Kidney capillary endothelial cell (primary cell): ENCODE results near the gene NINL.

Experiments
- DNase-seq: peaks from one replicate; pipeline ENCODE4 v3.0.0-alpha.2; 2018; ENCODE audit warnings: low spot score

Gene NINL

DNA sequence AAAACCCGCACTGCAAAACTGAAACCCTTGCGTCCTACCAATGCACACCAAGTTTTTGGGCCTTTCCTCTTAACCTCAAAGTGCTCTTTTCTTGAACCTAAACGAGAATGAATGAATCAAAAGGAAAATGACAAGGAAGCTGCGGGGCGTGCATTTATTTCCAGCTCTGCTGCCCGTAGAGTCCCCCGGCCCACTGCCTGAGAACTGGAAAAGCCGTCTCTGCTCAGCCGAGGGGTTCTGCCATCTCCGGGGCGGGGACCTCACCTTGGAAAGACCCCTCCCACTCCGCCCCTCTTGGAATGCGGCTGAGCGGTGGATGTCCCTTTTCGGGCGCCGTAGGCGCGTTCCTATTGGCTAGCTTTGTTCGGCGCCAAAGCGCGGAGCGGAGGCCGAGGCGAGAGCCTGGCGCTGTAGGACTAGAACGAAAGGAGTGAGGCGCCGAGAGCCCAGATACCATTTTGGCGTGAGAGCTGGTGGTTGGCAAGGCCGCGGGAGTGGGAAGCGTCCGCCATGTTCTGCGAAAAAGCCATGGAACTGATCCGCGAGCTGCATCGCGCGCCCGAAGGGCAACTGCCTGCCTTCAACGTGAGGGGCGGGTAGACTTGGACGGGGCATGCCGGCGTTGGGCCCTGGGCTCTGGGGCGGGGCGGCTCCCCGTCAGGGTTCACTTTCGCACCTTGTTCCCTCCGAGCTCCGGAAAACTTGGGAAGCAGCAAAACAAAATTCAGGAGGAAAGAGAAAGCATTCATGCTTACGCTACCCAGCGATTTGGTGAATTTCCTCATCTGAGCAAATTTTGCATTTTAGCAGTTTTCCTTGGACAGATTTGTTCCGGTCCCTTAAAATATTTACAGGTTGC is 177.8 kb downstream of the NINL start, which contains the start of gene GINS1:
Gene GINS1 (plus strand): TSS at position 363 of the 859 bp plus-strand sequence. CDS start 148 bp downstream, at position 511.
- peak; percentile 84 for DNase-seq
